Activated CD4-positive, alpha-beta T cell treated with anti-CD3 and anti-CD28 coated beads, Interleukin-2, Interleukin-4, amounts not matched to agents 100 ng/mL and 50 ng/mL, durations not matched to agents 16 hours and 8 hours (primary cell): ENCODE measurements around the gene NOS1AP.

Experiments
- DNase-seq: peaks from one replicate; pipeline ENCODE4 v3.0.0-alpha.2; 2020; ENCODE audit warnings: low spot score

Gene NOS1AP

DNA sequence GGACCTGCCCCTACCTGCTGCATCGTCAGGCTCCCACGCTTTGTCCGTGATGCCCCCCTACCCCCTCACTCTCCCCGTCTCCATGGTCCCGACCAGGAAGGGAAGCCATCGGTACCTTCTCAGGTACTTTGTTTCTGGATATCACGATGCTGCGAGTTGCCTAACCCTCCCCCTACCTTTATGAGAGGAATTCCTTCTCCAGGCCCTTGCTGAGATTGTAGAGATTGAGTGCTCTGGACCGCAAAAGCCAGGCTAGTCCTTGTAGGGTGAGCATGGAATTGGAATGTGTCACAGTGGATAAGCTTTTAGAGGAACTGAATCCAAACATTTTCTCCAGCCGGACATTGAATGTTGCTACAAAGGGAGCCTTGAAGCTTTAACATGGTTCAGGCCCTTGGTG lies 298.3 kb downstream of the NOS1AP start:
- no peak for DNase-seq

DNA sequence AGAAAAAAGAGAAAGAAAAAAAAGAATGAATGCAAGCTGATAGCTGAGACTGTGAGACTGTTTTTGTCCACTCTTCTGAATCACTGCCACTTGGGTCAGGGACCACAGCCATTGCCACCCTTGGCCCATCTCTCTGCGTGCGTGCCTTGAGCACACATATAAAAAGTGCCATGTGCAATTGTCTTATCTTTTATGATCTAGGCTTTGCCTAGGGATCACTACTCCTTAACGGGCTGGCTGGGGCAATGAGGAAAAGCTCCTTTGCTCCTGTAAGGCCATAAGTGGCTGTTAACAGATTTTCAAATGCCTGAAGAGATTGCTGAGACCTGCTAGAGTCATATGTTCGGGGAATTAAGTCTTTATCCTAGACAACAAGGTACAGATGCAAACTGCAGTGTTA lies 299.0 kb downstream of the NOS1AP start:
- DNase-seq = no peak

DNA sequence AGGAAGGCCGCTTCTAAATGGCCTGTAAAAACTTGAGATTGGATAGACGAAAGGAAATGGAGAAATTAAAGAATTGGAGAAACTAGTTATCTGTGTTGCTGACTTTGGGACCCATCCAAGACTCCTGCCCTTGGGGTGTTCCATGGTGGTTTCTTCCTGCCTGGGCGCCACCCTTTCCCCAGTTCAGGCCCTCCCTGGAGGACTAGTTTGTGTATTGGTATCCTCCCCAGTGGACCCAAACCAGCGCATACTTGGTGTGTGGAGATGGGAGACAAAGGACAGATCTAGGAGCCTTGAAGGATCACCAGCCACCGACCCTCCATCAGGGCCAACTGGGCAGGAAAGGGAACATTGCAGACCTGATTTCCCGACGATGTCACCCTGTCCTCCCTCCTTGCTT lies 300.1 kb downstream of the NOS1AP start:
- DNase-seq = no peak

DNA sequence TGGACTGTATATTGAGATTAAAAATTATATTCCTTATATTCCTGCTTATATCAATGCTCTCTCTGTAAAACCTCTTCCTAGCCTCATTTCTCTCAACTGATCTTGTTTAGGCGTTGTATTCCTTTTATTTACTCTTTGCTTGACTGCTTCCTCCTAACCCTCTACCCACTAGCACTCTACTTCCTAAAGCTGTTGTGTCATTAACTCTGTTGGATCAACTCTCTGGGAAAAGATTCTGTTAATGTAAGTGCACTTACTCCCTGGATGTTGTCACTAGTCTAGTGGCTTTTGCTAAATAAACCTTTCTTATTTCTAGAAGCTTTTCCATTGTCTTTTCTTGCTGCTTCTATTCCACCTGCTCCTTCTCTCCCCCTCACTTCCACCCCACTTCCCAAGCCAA lies 300.7 kb downstream of the NOS1AP start:
- DNase-seq = no peak

DNA sequence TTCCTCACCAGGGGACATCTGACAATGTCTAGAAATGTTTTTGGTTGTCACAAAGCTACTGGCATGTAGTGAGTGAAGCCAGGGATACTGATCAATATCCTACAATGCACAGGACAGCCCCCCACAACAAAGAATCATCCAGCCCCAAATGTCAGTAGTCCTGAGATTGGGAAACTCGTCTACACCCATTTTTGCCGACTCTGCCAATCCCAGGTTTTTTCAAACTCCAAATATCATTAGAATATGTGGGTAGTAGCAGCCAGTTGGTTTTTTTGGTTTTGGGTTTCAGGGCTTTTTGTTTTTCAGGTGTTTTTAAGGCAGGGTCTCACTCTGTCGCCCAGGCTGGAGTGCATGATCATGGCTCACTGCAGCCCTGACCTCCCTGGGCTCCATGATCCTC lies 301.2 kb downstream of the NOS1AP start:
- DNase-seq = no peak

DNA sequence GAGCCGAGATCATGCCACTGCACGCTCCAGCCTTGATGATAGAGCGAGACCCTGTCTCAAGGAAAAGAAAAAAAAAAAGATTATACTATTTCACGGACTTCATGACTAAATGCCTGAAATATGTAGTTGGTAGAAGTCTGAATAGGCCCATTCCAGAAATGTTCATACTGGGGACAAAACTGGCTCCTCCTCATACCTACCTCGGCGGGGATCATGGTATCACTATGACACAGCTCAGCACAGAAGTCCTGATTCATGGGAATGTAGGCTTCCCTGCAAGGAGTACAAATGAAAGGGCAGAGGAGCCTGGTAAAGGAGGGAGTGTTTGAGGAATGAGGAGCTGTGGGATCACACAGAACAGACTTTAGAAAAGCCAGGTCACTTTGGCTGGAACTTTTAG lies 302.1 kb downstream of the NOS1AP start:
- no peak for DNase-seq

DNA sequence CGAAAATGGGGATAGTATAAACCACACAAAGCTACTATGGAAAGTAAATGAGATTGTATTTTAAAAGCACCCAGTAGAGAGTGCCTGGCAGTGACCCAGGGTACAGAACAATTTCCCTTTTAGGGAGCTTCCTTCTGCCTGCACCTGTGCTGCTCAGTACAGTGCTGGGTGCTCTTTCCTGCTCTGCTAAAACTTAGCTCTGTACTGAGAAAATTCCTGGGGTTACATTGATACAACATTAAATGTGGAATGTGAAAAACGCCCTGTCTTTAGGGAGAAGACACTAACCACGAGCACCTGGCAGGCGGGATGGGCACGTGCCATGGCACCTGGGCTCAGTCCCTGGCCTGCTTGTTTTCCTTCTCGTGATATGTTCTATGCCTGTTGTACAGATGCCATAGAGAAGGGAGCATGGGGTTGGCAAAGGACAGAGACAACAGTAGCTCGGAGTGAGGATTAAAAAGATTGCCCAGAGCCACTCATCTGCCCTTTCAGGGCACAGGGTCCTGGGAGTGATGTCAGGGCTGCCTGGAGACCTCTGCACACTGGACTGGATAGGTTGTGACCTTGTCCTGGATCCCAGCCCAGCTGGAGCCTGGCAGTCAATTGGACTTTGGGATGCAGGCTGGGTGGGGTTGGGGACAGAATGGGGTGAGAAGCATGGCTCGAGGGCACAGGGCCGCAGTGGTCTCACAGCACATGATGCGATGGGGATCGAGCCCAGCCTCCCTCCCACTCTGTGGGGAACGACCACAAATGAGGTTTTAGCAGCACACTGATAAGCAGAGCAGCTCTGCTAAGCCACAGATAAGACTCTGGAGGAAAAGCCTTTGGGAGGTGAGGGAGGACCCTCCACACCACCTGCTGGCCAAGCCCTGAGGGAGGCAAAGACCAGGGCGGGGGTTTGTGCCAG lies 302.9 kb downstream of the NOS1AP start:
- DNase-seq = no peak

DNA sequence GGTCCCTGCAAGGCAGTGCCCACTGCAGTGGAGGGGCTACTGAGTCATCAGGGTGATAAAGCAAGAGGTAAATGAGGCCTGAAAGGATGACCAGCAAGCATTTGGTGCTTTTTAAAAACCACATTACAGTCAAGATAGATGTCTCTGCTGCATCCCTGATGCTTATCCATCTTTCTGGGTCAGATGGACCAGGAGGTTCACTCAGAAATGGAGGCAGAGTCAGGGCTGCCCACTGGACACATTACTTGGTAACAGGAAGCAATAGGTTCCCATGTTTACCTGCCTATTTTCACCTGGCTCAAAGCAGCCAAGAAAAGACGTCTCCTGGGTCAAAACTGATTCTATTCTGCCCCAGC lies 303.6 kb downstream of the NOS1AP start:
- no peak for DNase-seq

DNA sequence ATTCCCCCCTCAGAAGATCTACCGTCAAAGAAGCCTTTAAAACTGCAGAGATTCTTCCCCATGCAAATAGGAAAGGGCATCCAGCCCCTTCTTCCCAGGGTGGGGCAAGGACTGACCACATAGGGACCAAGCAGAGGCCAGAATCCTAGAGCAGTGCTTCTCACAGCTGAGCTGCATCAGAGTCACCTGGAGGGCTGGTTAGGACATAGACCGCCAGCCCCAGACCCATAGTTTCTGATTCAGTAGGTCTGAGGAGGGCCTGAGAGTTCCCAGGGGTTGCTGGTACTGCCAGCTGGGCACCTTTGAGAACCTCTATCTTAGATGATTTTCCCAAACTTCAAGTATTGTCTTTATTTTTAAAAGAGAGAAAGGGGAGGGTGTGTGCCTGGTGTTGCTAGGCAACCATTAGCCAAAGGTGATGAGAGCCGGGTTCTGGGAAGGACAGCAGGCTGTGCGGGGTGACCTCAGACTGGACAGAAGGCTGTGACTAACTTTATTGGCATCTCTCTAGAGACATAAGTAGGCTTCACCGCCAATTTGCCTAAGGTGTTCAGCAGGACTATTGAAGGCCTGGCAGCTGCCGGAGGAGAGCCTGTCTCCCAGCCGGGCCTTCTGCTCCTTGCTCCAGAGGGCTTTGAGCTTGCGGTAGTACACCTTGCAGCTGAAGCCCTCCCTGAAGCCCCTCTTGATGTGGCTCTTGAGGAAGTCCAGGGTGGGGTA lies 304.2 kb downstream of the NOS1AP start:
- no peak for DNase-seq

DNA sequence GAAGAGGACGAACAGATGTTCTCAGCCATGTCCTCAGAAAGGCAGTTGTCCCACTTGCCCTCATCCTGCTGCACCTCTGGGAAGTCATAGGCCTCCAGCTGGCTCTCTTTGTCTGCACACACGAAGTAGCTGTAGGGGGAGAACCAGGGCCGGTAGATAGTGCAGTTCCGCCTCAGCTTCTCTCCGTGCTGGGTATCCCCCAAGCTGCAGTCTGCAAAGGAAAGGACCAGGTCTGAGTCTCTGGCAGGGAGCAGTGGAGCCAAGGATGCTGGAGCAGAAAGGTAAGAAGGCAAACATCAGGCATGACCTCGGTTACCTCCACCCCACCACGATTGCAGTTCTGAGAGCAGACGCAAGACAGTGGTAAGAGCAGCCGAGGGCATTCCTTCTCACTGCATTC lies 304.9 kb downstream of the NOS1AP start:
- DNase-seq = no peak

DNA sequence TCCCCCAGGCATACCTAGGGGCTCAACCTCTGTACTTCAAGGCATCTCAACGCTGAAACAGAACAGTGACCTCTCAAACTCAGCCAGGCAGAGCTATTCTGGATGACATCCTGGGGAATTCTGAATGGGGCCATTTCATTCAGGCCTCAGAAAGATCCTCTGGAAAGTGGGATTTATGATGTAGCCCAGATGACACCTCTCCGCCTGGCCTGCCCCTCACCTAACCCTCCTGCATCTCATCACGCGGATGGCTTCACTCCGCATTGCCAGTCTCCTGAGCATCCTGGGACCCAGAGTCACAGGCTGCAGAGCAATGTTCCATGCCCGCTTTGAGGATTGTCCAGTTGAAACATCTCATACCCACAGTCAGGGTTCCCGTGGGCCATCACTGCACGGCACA lies 306.0 kb downstream of the NOS1AP start:
- DNase-seq = no peak

DNA sequence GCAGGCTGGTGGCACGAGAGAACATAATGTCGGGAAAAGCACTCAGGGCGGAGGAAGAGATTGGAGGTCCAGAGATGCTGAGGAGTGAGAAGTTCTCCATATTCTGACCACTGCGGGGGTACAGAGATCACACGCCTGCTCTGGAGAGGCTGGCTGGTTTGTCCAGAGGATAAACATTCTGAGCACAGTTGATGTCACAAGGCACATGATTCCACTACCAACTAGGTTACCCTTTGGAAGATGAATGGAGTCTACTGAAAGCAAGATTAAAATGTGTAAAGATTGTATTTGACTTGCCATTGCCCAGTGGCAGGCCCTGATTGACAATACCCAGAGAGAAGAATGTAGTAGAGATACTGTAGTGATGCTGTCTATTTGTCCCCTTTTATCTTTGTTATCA lies 307.2 kb downstream of the NOS1AP start, which contains the start of gene SPATA46:
TSS of gene SPATA46 (minus strand) at position 164 of the 400 bp plus-strand sequence. CDS start at position 100, 64 bp downstream.
- no peak for DNase-seq

DNA sequence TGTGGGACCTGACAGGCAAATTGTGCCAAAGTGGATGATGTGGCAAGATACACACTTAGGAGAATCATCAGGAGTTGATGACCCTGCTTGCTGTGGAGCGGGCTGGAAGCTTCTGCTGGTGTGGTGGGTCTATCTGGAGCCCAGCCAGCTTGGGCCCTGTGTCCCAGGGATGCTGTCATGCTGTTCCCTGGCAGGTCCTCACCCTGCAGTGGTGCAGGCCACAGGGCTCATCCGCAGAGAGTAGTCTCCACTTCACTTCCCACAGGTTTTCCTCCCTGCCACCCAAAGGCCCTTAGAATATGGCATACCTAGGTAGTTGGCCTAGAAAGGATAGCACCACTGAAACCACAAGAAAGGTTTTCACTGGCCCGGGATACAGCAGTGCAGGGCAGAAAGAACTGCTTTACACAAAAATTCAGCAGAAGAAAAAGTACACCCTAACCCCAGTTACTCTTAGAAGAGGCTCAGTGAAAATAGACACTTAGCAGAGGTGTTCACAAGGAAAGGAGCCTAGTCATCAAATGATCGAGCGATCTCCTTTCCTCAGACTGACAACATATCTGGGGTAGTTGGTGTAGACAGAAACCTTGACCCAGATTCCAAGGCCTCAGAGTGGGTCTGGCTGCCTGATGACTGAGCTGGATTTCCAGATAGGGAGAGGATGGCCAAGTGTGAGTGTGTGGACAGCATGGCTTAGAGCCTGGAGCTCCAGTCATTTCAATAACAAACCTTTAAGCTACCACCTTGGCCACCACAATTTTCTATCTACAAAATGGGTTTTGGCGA lies 310.8 kb downstream of the NOS1AP start:
- no peak for DNase-seq

DNA sequence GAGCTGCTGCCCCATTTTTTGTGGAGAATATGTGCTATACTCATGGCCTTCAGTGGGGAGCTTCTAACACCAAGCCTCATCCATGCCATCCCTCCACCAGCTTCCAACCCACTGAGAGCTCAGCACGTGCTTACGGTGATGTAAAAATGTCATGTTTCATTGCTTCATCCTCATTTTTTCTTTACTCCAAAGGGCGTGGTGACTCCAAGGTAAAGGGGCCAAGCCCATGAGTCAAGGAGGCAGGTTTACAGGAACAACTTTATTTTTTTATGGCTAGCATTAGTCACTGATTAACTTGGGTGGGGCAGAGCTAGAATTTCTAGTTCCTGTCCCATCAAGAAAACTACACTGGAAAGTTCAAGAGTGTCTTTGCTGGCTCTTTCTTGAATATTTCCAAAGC lies 311.9 kb downstream of the NOS1AP start, which contains the start of gene C1orf226:
TSS of gene C1orf226 (plus strand) at position 346 of the 400 bp plus-strand sequence. CDS start 174 bp downstream, outside the sequence.
- no peak for DNase-seq

DNA sequence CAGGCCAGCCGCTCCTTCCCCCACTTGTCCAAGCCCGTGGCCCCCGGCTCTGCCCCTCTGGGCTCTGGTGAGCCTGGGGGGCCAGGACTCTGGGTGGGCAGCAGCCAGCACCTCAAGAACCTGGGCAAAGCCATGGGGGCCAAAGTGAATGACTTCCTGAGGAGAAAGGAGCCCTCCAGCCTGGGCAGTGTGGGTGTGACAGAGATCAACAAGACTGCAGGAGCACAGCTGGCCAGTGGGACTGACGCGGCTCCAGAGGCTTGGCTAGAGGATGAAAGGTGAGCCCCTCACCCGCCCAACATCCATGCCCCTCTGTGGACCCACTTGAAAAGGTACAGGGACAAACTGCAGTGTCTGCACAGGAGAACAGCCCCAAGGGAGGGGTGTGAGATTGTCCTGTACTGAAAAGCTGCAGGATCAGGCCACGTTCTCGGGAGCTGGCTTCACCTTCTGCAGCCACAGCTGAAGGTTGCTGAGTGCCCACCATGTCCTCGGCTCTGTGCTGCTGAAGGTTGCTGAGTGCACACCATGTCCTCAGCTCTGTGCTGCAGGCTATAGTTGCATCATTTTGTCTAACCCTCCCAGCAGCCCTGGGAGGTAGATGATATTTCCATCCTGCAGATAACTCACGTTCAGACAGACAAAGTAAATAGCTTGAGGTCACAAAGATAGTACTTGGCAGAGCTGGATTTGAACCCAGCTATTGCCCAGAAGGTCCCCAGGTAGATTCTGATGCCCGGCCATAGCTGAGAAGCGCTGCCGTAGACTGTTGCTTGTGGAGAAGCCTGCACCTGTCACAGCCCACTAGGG lies 312.7 kb downstream of the NOS1AP start:
- DNase-seq = no peak

DNA sequence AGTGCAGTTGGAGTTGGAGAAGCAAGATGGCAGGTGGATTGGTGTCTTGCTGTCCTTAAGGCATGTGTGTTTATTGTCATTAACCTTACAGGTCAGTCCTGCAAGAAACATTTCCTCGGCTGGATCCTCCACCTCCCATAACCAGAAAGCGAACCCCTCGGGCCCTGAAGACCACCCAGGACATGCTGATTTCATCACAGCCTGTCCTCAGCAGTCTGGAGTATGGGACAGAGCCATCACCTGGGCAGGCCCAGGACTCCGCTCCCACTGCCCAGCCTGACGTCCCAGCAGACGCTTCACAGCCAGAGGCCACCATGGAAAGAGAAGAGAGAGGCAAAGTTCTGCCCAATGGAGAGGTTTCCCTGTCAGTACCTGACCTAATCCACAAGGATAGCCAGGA lies 313.6 kb downstream of the NOS1AP start:
- DNase-seq = no peak

DNA sequence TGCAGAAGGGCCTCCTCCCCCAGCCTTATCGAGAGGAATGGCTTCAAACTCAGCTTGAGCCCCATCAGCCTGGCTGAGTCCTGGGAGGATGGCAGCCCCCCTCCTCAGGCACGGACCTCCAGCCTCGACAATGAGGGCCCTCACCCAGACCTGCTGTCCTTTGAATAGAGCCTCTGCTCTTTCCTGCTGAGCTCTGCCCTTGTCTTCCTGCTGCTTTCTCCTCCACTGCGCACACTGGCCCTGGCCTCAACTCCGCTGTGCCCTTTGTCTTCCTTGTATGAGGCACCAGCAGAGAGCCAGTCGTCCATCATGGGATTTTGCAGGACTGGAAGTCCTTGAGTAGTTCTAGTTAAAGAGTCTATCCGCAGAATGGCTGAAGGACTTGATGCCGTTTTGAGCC lies 314.0 kb downstream of the NOS1AP start:
- DNase-seq = no peak

DNA sequence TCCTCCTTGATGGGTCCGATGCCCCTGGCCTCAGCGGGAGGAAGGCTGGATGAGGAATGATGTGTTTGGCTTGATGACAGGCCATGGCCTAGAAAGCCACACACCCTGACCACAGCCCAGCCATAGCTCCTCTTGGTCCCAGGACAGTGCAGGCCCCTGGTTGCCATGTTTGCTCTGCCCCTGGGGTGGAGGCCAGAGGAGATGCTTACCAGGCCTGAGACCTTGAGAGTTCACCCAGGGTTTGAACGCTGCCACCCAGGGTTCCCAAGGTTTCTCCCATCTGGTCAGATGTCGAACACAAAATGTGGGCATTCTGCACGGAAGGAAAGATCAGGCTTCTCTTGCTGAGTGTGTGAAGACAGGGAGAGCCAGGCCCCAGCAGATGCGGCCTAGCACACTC lies 314.6 kb downstream of the NOS1AP start:
- DNase-seq = no peak

DNA sequence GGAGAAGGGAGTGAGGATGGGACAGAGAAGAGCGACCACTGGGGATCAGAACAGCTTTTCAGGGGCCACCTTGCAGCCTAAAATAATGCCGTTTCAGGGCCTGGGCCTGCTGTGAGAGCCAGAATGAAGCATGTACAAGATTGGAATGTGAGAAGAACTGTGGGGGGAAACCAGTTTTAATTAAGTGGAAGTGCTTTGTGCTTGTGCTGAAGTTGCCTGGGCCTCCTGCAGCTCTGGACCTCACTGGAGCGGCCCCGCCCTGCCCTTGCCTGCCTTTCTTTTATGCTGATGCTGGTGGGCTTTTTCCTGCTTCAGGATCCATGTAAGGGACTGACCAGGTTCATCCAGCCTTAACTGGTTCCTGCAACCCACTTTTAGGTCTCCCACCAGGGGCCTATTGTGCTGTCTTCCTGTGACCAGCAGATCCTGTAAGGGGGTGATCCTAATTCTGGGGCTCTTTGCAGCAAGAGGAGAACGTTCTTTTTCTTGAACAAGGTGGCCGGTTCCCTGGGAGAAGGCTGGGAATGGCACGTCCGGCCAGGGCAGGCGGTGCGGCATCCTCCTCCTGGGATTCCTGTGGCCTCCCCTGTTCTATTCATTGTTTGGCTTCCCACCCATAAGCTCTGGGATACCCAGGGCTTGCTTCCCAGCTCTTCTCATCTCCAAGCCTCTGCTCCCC lies 315.2 kb downstream of the NOS1AP start:
- DNase-seq = no peak

DNA sequence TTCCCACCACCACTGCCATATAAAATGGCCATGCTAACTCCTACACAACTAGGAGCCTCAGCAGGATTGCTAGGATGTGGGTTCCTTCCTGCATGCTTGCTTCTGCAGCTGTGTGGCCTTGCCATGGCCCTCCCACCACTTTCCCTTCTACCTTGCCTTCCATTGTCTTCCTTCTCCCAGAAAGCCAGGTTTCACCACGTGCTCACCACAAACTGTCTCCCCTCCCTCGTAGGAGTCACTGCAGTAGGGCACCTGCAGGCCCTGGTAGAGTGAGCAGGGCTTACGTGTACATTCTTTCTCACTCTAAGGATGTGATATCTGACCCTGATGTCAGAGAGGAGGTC lies 315.8 kb downstream of the NOS1AP start:
- DNase-seq = no peak

DNA sequence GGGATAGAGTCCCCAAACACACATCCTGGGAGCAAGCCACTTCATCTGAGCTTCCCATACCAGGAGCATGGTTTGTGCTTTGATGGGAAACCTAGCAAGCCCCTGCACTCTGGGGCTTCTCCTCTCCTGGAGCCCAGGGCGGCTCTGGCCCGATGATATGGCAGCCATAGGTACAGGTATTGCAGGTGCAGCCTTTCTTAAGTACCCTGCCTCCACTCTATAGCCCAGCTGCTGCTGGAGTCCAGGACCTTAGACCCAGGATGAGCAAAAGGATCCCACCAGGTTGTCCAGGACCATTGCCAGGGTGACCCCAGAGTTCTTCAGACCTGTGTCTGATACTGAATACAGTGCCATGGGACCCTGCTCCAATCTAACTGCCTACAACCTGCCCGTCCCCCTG lies 316.2 kb downstream of the NOS1AP start:
- no peak for DNase-seq
